Mononuclear cell (primary cell): ENCODE data around the gene ARHGAP11A. TPM values are rescaled to one million over a fixed set of nuclear protein-coding genes. Genes with fewer than 3 reads are reported as not detected.

ENCODE experiments used
- total RNA-seq: library from RNA; depleted of rRNA; stranded (reverse); fragments of >200 nt; gene quantifications from one replicate; pipeline ENCODE4 v1.2.3, GENCODE V29; 2012

The ARHGAP11A gene
- total RNA-seq, 1 donor: 2.0 TPM

Other genes starting within 250 kb of the ARHGAP11A start
- 0.84 TPM for gene GOLGA8K, start 212.2 kb upstream of the ARHGAP11A start, total RNA-seq
- 3.7 TPM for gene GOLGA8O, start 159.9 kb upstream of the ARHGAP11A start, total RNA-seq
- gene GOLGA8N, start 22.0 kb upstream of the ARHGAP11A start, total RNA-seq: 6.1 TPM
- gene SCG5, start 26.2 kb downstream of the ARHGAP11A start, total RNA-seq: 0.21 TPM
- 0.10 TPM for gene GREM1, start 102.5 kb downstream of the ARHGAP11A start, total RNA-seq